Peyer's patch (tissue), 4 donors: ENCODE data around the gene ULK1.

Source experiments
- CTCF ChIP-seq, 6 experiments: fragments of 450-650 bp in 4 of 6; fragments of 200-600 bp in 2 of 6; sonication (generic) in 1 of 6; IDR thresholded peaks; one replicate each; pipeline ENCODE4 v1.5.1; 2017 to 2019; ENCODE audit warnings: antibody characterized with exemption in 6 of 6, mild to moderate bottlenecking in 3 of 6, moderate library complexity in 1 of 6
- POLR2A ChIP-seq, 2 donors: fragments of 450-650 bp; IDR thresholded peaks; one replicate each; pipeline ENCODE4 v1.5.1; 2017; ENCODE audit warnings: antibody characterized with exemption in 2 of 2, mild to moderate bottlenecking in 2 of 2, moderate library complexity in 2 of 2

- TF ChIP-seq POLR2A (IDR thresholded peaks at IDR 0.05) (no peak), CTCF (IDR thresholded peaks at IDR 0.05) (no peak)
Observed at GRCh38 chr12:131862600-131862993, 31.8 kb upstream of the ULK1 start.
